Measurements from ENCODE around the gene PCDHGA6.
"Not testable (repeated sequence)": the region's sequence is repeated elsewhere in the genome, so short reads cannot be mapped to it uniquely, and the experiment has no call there.

PCDHGA6 gene

DNA sequence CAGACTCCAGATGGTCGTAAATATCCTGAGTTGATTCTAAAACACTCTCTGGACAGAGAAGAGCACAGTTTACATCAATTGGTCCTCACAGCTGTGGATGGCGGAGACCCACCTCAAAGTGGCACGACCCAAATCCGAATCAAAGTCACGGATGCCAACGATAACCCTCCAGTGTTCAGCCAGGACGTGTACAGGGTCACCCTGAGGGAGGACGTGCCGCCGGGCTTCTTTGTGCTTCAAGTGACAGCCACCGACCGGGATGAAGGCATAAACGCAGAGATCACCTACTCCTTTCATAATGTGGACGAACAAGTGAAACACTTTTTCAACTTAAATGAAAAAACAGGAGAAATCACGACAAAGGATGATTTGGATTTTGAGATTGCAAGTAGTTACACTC, 13.0 kb upstream of the PCDHGA6 start:
- DNase-seq (ENCODE audit: low read depth), result no peak

DNA sequence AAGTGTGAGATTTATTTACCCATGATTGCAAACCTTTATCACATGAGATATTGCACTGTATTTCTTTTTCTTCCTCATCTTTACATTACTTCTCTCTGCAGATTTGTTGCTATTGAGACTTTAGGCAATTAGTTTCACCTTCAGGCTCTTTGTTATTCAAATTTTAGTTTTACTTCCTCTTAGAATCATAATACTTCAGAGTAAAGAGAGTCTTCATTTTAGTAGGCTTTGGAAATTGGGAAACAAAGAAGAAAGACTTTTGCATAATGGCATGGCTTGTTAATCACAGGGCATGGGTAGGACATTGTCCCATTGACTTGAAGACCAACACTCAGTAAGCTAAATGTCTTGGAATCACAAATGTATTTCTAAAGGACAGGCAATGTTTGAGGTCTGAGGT, 11.0 kb upstream of the PCDHGA6 start:
- DNase-seq (ENCODE audit: low read depth), result no peak

DNA sequence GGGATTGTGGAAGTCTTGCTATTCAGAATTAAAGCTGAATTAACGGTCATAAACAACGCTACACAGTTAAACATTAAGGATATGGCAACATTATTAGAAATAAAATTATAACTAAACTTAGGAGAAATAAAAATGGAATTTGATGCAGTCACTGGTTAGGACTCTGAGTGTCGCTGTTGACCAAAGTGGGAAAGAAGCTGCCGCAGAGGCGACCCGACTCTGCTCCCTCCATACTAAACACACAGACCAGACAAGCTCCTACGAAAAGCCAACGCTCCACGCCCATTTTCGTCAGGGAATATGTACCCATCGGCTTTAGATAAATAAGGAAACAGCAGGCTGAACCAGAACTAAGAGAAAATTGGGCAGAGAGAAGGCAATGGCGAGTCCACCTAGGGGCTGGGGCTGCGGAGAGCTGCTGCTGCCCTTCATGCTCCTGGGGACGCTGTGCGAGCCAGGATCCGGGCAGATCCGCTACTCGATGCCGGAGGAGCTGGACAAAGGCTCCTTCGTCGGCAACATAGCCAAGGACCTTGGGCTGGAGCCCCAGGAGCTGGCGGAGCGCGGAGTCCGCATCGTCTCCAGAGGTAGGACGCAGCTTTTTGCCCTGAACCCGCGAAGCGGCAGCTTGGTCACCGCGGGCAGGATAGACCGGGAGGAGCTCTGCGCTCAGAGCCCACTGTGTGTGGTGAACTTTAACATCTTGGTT, 9.6 kb upstream of the PCDHGA6 start, which contains the start of gene PCDHGA5:
Gene PCDHGA5, plus strand, starts transcription at position 211 of the 709 bp plus-strand sequence. Its CDS starts 169 bp downstream, at position 380.
- no peak for DNase-seq (ENCODE audit: low read depth)

DNA sequence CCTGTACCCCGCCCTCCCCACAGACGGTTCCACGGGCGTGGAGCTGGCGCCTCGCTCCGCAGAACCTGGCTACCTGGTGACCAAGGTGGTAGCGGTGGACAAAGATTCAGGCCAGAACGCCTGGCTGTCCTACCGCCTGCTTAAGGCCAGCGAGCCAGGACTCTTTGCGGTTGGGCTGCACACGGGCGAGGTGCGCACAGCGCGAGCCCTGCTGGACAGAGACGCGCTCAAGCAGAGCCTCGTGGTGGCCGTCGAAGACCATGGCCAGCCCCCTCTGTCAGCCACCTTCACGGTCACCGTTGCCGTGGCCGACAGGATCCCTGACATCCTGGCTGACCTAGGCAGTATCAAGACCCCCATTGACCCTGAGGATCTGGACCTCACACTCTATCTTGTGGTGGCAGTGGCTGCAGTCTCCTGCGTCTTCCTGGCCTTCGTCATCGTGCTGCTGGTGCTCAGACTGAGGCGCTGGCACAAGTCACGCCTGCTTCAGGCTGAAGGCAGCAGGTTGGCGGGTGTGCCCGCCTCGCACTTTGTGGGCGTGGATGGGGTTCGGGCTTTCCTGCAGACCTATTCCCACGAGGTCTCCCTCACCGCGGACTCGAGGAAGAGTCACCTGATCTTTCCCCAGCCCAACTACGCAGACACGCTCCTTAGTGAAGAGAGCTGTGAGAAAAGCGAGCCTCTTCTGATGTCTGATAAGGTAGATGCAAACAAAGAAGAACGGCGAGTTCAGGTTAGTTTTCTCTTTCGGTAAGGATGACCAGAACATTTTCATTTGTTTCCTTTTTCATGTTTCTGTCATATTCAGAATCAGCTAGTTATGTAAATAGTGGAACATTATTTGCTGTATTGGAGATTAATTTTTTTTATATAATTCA, 7.4 kb upstream of the PCDHGA6 start:
- DNase-seq (ENCODE audit: low read depth), result no peak

DNA sequence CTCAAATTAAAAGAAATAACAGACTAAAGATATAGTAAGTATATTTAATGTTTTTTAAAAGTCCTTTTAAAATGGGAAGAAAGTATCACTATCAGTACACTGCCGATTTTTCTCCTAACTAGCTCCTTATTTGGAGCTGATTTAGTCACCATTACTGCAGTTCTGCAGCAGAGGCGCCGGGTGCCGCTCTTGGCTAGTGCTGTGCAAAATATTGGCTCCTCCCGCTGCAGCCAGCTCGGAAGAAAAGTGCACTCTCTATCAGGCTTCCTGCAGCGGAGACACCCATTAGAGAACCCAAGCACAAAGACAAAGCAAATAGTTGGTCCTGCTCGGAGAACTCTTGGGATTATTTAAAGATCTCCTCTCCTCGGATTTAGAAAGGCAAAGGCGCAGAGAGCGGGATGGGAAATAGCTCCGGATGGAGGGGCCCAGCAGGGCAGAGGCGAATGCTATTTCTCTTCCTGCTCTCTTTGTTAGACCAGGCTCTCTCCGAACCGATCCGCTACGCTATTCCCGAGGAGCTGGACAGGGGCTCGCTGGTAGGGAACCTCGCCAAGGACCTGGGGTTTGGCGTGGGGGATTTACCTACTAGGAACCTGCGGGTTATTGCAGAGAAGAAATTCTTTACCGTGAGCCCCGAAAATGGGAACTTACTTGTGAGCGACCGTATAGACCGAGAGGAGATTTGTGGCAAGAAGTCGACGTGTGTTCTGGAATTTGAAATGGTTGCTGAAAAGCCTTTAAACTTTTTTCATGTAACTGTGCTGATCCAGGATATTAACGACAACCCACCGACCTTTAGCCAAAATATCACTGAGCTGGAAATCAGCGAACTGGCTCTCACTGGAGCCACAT, 3.5 kb upstream of the PCDHGA6 start, which contains the start of gene PCDHGB3:
Gene PCDHGB3, plus strand, starts transcription at position 249 of the 855 bp plus-strand sequence. Its CDS starts 153 bp downstream, at position 402.
- DNase-seq (ENCODE audit: low read depth), result no peak

DNA sequence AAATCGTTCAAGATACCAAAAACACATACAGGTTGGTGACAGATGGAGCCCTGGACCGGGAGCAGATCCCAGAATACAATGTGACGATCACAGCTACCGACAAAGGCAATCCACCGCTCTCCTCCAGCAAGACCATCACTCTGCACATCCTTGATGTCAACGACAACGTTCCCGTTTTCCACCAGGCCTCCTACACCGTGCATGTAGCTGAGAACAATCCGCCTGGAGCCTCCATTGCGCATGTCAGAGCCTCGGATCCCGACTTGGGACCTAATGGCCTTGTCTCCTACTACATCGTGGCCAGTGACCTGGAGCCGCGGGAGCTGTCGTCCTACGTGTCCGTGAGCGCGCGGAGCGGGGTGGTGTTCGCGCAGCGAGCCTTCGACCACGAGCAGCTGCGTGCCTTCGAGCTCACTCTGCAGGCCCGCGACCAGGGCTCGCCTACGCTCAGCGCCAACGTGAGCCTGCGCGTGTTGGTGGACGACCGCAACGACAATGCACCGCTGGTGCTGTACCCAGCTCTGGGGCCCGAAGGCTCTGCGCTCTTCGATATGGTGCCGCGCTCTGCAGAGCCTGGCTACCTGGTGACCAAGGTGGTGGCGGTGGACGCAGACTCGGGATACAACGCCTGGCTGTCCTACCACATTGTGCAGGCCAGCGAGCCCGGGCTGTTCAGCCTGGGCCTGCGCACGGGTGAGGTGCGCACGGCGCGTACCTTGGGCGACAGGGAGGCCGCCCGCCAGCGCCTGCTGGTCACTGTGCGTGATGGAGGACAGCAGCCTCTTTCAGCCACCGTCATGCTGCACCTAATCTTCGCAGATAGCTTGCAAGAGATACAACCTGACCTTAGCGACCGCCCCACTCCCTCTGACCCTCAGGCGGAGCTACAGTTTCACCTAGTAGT, 1.9 kb upstream of the PCDHGA6 start:
- no peak for DNase-seq (ENCODE audit: low read depth)

DNA sequence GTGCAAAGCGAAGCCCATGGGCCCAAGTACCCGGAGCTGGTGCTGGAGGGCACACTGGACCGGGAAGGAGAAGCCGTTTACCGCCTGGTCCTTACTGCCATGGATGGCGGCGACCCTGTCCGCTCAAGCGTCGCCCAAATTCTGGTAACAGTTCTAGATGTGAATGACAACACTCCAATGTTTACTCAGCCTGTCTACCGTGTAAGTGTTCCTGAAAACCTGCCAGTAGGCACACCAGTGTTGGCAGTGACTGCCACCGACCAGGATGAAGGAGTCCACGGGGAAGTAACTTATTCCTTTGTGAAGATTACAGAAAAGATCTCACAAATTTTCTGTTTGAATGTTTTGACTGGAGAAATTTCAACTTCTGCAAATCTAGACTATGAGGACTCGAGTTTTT, 936 bp downstream of the PCDHGA6 start:
- no peak for DNase-seq (ENCODE audit: low read depth)

DNA sequence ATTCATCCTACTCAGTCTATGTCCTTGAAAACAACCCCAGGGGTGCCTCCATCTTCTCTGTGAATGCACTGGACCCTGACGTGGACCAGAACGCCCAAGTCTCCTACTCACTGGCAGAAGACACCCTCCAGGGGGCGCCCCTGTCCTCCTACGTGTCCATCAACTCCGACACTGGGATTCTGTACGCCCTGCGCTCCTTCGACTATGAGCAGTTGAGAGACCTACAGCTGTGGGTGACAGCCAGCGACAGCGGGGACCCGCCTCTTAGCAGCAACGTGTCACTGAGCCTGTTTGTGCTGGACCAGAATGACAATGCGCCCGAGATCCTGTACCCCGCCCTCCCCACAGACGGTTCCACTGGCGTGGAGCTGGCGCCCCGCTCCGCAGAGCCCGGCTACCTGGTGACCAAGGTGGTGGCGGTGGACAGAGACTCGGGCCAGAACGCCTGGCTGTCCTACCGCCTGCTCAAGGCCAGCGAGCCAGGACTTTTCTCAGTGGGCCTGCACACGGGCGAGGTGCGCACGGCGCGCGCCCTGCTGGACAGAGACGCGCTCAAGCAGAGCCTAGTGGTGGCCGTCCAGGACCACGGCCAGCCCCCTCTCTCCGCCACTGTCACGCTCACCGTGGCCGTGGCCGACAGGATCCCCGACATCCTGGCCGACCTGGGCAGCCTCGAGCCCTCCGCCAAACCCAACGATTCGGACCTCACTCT, 1.9 kb downstream of the PCDHGA6 start:
- not testable (repeated sequence) for DNase-seq (ENCODE audit: low read depth)

DNA sequence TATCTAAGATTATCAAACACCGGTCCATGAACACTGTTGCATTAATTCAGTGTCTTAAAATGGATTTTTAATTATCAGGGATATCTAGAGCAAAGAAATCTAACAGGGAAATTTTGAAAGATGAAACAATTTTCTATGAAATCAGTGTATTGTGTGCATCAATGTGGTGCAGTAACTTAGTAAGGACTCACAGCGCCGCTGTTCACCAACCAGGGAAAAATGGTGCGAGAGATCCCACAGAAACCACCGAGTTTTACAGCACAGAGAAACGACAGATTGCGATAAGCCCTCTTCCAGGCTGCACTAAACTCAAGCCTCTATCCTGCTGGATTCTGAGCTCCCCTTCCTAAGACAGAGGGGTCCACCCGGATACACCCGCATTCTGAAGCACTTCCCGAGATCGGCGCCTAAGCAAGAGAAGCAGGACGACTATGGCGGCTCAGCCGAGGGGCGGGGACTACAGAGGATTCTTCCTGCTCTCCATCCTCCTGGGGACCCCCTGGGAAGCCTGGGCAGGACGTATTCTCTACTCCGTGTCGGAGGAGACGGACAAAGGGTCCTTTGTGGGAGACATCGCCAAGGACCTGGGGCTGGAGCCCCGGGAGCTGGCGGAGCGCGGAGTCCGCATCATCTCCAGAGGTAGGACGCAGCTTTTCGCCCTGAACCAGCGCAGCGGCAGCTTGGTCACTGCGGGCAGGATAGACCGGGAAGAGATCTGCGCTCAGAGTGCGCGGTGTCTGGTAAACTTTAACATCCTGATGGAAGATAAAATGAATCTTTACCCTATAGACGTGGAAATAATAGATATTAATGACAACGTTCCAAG, 9.0 kb downstream of the PCDHGA6 start, which contains the start of gene PCDHGA7:
Gene PCDHGA7, plus strand, starts transcription at position 274 of the 826 bp plus-strand sequence. Its CDS starts 158 bp downstream, at position 432.
- DNase-seq (ENCODE audit: low read depth), result no peak

DNA sequence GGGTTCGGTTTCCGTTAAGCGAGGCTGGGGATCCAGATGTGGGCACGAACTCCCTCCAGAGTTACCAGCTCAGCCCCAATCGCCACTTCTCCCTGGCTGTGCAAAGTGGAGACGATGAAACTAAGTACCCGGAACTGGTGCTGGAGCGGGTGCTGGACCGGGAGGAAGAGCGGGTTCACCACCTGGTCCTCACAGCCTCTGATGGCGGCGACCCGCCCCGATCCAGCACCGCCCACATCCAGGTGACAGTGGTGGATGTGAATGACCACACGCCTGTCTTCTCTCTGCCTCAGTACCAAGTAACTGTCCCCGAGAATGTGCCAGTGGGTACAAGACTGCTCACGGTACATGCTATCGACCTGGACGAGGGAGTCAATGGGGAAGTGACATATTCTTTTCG, 9.7 kb downstream of the PCDHGA6 start:
- DNase-seq (ENCODE audit: low read depth), result no peak

DNA sequence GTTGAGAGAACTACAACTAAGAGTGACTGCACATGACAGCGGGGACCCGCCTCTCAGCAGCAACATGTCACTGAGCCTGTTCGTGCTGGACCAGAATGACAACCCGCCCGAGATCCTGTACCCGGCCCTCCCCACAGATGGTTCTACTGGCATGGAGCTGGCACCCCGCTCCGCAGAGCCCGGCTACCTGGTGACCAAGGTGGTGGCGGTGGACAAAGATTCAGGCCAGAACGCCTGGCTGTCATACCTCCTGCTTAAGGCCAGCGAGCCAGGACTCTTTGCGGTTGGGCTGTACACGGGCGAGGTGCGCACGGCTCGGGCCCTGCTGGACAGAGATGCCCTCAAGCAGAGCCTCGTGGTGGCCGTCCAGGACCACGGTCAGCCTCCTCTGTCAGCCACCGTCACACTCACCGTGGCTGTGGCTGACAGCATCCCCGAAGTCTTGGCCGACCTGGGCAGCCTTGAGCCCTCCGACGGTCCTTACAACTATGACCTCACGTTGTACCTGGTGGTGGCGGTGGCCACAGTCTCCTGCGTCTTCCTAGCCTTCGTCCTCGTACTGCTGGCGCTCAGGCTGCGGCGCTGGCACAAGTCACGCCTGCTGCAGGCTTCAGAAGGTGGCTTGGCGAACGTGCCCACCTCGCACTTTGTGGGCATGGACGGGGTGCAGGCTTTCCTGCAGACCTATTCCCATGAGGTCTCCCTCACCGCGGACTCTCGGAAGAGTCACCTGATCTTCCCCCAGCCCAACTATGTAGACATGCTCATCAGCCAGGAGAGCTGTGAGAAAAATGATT, 11.0 kb downstream of the PCDHGA6 start:
- no peak for DNase-seq (ENCODE audit: low read depth)

DNA sequence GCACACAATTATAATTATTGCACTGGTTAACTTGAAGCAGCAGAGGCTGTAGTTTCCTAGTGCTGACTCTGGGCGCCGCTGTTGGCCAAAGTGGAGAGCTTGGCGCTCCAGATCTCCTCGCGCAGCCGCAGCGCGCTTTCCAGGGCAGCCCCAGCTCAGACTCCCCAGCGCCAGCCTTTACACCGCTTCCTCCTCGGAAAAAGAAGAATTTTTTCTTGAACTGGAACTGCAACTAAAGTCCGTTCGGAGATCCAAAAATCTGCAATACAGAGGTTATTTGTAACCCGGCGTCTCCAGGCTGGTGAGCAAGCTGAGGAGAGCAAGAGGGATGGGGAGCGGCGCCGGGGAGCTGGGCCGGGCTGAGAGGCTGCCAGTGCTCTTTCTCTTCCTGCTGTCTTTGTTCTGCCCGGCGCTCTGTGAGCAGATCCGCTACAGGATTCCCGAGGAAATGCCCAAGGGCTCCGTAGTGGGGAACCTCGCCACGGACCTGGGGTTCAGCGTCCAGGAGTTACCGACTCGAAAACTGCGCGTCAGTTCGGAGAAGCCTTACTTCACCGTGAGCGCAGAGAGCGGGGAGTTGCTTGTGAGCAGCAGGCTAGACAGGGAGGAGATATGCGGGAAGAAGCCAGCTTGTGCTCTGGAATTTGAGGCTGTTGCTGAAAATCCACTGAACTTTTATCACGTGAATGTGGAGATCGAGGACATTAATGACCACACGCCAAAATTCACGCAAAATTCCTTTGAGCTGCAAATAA, 14.0 kb downstream of the PCDHGA6 start, which contains the start of gene PCDHGB4:
Gene PCDHGB4, plus strand, starts transcription at position 142 of the 755 bp plus-strand sequence. Its CDS starts 187 bp downstream, at position 329.
- DNase-seq (ENCODE audit: low read depth), result not testable (repeated sequence)

DNA sequence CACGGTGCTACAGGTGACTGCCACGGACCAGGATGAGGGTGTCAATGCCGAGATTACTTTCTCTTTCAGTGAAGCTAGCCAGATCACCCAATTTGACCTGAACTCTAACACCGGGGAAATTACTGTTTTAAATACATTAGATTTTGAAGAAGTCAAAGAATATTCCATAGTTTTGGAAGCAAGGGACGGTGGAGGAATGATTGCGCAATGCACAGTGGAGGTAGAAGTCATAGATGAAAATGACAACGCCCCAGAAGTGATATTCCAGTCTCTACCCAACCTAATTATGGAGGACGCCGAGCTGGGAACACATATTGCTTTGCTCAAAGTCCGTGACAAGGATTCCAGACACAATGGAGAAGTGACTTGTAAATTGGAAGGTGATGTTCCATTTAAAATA, 15.0 kb downstream of the PCDHGA6 start:
- no peak for DNase-seq (ENCODE audit: low read depth)

DNA sequence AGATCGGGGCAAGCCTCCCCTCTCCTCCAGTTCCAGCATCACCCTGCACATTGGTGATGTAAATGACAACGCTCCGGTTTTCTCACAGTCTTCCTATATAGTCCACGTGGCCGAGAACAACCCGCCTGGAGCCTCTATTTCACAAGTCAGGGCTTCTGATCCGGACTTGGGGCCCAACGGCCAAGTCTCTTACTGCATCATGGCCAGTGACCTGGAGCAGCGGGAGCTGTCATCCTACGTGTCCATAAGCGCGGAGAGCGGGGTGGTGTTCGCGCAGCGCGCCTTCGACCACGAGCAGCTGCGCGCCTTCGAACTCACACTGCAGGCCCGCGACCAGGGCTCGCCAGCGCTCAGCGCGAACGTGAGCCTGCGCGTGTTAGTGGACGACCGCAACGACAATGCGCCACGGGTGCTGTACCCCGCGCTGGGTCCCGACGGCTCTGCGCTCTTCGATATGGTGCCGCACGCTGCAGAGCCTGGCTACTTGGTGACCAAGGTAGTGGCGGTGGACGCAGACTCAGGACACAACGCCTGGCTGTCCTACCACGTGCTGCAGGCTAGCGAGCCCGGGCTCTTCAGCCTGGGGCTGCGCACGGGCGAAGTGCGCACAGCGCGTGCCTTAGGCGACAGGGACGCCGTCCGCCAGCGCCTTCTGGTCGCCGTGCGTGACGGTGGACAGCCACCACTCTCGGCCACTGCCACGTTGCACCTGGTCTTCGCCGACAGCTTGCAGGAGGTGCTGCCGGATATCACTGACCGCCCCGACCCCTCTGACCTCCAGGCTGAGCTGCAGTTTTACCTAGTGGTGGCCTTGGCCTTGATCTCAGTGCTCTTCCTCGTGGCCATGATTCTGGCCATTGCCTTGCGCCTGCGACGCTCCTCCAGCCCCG, 15.7 kb downstream of the PCDHGA6 start:
- no peak for DNase-seq (ENCODE audit: low read depth)

DNA sequence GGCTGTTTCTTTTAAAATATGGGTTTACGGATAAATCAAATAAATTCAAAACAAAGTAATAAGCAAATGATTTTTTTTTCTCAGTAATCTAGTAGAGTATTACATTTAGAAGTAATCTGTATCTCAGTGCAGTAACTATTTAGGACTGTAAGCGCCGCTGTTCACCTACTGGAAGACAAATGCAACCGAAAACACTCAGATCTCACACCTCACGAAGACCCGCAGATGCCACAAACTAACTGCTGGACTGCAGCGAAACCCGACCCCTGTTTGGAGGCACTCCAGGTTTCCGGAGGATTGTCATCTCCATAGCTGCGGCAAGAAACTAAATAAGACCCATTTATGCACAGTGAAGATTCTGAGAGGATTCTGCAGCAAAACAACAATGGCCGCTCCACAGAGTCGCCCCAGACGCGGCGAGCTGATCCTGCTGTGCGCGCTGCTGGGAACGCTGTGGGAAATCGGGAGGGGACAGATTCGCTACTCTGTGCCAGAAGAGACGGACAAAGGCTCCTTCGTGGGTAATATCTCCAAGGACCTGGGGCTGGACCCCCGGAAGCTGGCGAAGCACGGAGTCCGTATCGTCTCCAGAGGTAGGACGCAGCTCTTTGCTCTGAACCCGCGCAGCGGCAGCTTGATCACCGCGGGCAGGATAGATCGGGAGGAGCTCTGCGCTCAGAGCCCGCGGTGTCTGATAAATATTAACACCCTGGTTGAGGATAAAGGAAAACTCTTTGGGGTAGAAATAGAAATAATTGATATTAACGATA, 18.9 kb downstream of the PCDHGA6 start, which contains the start of gene PCDHGA8:
Gene PCDHGA8, plus strand, starts transcription at position 205 of the 770 bp plus-strand sequence. Its CDS starts 181 bp downstream, at position 386.
- DNase-seq (ENCODE audit: low read depth), result no peak

DNA sequence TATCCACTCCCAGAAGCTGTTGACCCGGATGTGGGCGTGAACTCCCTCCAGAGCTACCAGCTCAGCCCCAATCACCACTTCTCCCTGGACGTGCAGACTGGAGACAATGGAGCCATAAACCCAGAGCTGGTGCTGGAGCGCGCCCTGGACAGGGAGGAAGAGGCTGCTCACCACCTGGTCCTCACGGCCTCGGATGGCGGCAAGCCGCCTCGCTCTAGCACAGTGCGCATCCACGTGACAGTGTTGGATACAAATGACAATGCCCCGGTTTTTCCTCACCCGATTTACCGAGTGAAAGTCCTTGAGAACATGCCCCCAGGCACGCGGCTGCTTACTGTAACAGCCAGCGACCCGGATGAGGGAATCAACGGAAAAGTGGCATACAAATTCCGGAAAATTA, 19.6 kb downstream of the PCDHGA6 start:
- DNase-seq (ENCODE audit: low read depth), result no peak
